Left forelimb (tissue), 1 donor: Measurements from ENCODE around the gene LSM3.

Experiments
- DNase-seq: peaks from one replicate; pipeline ENCODE4 v3.0.0-alpha.2; 2018; ENCODE audit warnings: low spot score

The LSM3 gene

DNA sequence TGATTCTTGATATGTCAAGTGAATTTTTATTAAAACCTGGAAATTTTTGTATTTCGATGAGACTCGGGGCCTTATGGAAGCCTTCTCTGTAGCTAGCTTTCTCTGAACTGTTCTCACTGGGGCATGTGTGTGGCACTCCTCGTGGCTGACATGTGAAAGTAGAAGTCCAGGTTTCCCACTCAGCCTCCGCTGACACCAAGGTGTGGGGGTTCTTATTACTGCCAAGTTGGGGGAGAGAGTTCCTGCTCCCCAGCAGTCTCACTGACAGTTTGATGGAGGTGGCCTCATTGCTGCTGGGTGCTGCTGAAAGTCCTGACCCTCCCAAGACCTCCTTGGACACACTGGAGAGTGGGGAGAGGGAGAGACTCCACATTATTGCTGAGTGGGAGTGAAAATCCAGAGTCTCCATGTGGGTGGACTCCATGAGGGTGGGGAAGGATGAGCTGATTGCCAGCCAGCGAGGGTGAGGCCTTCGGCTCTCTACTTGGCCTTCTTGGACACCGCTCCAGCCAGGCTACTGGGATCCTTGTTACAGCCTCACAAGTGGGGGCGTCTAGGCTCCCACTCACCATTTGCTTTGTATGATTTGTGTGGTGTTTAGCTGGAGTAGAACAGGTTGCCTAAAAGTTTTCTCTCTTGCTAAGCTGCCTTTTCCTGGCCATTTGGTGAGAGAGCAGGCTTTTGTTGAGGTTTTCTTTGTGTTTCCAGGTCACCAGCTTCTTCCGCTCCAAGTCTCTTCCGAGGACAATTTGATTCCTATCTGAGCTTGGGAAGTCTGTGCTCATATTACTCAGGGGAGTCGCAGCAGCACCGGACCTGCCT lies 64.1 kb downstream of the LSM3 start:
- DNase-seq: no peak

GRCh38 chr3:14243782-14244181 lies 65.2 kb downstream of the LSM3 start:
- DNase-seq: no peak

GRCh38 chr3:14244521-14245247 lies 66.1 kb downstream of the LSM3 start:
- DNase-seq: no peak

DNA sequence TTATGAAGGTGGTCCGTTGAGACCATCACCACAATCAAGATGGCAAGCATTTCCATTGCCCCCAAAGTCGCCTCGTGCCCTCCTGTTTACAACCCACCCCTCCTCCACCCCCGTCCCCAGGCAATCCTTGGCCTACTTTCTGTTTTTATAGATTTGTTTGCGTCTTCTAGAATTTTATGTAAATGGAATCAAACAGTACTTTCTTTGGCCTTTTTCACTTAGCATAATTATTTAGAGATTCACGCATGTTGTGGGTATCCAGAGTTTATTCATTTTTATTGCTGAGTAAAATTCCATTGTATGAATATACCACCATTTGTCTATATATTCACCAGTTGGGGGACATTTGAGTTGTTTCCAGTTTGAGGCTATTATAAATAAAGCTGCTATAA lies 66.6 kb downstream of the LSM3 start:
- DNase-seq: no peak

- DNase-seq: no peak
Observed at GRCh38 chr3:14245822-14246221, 67.2 kb downstream of the LSM3 start.

GRCh38 chr3:14246414-14246813 lies 67.8 kb downstream of the LSM3 start:
- no peak for DNase-seq

- no peak for DNase-seq
Observed at GRCh38 chr3:14248477-14248848, 69.8 kb downstream of the LSM3 start.

DNA sequence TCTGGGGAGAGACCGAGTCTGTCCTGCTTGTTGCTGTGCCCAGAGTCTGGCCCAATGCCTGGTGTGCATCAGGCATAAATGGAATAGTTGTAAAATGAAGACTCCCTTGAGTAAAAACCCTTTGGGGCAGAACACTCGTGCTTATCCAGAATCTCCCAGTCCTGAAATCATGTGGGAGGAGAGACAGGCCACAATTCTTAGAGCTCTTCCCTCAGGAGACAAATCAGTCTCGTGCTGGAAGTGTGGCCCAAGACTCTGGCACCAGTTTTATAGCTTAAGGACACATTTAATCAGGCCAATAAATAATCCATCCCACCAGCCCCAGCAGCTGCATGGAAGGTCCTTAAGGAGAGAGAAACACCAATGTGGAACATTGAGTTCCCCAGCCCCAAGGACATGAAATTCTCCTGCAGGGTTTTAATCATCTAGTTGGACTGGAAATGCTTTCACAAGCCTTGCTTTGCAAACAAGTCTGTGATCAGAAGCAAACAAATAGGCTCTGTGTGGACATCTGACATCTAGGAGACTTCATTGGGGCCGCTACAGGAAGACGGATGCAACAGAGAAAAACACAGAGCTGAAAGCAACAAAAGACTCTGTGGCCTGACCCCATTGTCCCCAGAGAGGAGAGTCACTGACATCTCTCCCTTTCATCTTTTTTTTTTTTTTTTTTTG lies 70.4 kb downstream of the LSM3 start:
- DNase-seq: no peak
